Fibroblast of skin of left quadriceps (primary cell): Measurements from ENCODE around the gene MINDY4.

Source experiments
- DNase-seq, 2 experiments: peaks; one replicate each; pipeline ENCODE4 v3.0.0-alpha.2; 2013; ENCODE audit warnings: low read depth in 2 of 2

MINDY4 gene

DNA sequence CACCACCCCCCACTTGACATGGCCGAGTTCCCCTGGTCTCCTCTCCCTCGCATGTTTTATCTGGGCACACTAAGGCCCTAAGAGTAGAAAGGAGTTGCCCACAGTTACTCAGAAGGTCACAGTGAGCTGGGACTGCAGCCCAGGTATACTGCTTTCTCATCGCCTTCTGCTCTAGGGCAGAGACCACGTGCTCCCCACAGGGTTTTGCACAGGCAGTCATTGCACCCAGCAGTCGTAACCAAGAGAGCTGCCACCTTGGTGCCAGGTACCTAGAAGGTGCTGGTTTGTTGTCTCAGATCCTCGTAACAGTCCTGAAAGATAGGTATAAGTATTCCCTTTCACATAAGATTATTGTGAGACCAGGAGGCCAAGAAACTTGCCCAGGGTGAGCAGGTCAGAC is 1.8 kb downstream of the MINDY4 start:
- DNase-seq = no peak

- DNase-seq = no peak
Observed at GRCh38 chr7:30775992-30776391, 4.8 kb downstream of the MINDY4 start.

DNA sequence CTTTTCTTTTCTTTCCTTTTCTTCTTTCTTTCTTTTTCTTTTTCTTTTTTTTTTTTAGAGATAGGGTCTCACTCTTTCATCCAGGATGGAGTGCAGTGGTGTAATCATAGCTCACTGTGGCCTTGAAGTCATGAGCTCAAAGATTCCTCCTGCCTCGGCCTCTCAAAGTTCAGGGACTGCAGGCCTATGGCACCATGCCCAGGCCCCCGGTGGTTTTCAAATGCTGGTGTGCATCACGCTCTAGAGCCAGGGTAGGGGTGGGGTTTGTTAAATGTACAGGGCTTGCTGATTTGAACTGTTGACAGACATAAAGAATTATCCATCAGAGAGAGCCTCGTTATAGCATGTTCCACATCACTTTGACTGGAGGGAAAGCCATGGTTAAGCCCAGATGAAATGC is 5.8 kb downstream of the MINDY4 start:
- no peak for DNase-seq

DNA sequence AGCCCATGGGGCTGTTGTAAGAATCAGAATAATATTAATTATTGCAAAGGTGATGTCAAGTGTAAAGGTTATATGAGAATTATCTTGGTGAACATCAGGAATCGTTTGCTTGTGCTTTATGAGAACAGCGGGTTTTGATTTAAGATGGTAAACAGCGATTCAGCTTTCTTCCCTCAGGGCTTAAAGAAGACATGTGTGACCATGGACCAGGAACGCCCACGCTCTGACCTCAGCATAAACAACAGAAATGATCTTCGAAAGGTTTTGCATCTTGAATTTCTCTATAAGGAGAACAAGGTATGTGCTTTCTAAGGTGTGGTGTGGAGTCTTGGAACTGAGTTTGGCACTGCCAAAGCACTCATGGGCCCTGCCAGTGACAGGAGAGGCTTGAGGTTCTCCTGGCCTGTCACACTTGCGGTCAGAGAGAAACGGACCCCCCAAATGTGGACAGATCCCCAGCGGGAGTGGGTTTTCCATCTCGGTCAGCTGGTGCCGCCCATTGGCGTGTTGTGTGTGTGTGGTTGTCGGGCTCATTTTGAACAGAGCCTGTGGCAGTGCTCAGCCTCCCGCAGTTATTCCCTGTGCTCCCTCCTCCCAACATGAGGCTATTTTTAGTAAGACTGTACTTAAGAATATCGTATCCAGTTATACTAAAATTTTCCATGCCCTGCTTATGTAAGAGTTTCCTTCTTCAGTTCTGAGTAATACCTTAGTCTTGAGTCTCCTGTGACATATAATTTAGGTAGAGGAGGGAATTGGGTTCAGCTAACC is 7.2 kb downstream of the MINDY4 start:
- DNase-seq = no peak

DNA sequence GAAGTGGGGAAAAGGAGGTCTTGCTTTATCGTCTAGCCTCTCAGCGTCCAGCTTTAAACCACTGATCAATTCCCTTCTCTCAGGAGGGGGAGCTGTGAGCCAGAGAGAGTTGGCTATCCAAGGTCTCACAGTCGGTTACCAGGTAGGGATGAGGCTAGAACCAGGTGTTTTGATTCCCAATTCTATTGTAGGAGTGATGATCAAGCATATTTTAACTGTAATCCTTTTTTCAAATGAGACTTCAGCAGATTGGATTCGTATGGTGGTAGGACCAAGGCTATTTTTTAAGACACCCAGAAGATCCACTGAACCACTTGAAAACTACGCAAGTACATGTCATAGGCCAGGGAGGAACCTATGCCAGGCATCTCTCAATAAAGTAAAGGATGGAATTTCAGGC is 8.4 kb downstream of the MINDY4 start:
- no peak for DNase-seq

DNA sequence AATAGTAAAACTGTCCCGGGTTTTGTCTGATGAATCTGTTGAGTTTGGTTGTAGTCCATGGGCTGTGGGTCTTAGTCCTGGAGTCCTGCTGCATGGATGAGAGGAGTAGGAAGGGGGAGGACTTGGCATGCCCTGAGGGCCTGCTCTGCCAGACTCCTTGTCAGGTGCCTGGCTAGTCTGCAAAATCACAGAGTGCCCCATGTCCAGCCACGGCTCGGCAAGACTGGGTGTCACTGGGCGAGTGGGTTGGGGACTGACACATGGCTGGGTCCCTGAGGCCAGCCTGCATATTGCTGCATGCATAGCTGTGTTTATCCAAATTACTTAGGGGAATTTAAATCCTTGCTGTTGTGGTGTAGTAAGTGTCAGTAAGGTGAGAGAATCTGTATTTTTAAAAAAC is 9.7 kb downstream of the MINDY4 start:
- DNase-seq = no peak

- no peak for DNase-seq
Observed at GRCh38 chr7:30782690-30783089, 11.5 kb downstream of the MINDY4 start.

- no peak for DNase-seq
Observed at GRCh38 chr7:30785786-30786185, 14.6 kb downstream of the MINDY4 start.

DNA sequence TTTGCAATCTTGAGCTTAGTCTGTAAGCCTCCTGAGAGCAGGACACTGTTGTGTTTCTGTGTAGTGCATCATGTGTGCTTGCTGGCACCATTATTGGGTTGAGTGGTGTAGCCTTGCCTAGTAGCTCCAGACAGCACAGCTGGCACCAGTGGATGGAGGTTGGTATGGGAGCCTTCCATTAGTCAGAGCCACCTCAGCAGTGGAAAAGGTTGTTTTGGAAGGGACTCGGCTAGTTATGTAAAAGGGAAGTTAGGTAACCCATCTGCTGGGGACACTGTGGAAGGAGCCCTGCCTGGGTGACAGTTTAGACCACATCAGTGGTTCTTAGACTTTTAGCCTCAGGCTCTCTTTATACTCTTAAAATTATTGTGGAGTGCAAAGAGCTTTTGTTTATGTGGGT is 16.3 kb downstream of the MINDY4 start:
- no peak for DNase-seq

GRCh38 chr7:30788640-30789333 is 17.6 kb downstream of the MINDY4 start:
- DNase-seq = no peak

- peak in 1 of 2 experiments; percentile 28 for DNase-seq
Observed at GRCh38 chr7:30789334-30789711, 18.1 kb downstream of the MINDY4 start.

DNA sequence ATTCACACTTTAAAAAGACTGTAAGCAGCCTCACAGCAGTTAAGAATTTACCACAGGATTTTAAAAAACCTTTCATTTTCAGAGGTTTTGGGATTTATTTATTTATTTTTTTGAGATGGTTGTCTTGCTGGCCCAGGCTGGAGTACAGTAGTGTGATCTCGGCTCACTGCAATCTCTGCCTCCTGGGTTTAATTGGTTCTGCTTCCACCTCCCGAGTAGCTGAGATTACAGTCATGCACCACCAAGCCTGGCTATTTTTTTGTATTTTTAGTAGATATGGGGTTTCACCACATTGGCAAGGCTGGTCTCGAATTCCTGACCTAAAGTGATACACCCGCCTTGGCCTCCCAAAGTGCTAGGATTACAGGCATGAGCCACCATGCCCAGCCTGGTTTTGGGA is 19.1 kb downstream of the MINDY4 start:
- no peak for DNase-seq

DNA sequence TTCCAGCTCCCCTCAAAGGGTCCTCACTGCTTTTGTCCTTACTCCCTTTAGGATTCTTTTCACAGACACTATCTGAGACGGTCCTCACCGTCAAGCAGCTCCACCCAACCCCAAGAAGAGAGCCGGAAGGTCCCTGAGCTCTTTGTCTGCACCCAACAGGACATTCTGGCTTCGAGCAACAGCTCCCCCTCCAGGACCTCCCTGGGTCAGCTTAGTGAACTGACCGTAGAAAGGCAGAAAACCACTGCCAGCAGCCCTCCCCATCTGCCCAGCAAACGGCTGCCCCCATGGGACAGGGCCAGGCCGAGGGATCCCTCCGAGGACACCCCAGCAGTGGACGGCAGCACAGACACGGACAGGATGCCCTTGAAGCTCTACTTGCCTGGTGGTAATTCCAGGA is 19.9 kb downstream of the MINDY4 start:
- no peak for DNase-seq

GRCh38 chr7:30795161-30795948 is 24.1 kb downstream of the MINDY4 start:
- DNase-seq = no peak

GRCh38 chr7:30796105-30796869 is 25.1 kb downstream of the MINDY4 start:
- peak in 1 of 2 experiments; percentile 39 for DNase-seq

DNA sequence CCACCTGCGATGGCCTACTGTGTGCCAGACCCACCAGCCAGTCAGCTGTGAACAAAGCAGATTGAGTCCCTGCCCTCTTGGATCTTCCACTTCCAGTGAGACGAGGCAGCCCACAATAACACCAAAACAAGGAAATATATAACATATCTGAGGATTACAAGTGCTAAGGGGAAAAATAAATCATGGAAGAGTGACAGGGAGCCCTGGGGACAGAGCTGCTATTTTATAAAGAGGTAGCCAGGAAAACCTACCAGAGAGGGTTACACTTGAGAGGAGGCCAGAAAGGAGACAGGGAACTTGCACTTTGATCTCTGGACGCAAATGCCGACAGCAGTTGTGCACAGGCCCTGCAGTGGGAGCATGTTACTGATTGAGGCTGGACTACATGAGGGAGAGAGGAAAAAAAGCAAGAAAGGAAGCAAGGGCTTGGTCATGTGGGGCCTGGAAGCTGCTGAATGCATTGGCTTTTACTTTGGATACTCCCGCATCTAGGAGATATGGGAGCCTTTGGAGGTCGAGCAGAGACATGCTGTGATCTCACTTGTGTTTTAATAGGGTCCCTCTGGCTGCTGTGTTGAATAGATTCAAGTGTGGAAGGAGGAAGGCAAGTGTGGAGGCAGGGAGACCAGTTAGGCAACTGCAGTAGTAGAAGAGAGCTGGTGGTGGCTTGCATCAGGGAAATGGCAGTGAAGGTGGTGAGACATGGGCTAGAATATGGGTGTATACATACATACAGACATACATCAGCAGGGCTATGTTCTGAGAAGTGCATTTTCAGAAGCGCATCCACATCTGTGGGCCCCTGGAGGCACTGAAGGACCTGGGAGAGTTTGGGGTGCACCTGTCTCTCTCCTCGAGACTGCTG is 26.2 kb downstream of the MINDY4 start:
- DNase-seq = no peak

DNA sequence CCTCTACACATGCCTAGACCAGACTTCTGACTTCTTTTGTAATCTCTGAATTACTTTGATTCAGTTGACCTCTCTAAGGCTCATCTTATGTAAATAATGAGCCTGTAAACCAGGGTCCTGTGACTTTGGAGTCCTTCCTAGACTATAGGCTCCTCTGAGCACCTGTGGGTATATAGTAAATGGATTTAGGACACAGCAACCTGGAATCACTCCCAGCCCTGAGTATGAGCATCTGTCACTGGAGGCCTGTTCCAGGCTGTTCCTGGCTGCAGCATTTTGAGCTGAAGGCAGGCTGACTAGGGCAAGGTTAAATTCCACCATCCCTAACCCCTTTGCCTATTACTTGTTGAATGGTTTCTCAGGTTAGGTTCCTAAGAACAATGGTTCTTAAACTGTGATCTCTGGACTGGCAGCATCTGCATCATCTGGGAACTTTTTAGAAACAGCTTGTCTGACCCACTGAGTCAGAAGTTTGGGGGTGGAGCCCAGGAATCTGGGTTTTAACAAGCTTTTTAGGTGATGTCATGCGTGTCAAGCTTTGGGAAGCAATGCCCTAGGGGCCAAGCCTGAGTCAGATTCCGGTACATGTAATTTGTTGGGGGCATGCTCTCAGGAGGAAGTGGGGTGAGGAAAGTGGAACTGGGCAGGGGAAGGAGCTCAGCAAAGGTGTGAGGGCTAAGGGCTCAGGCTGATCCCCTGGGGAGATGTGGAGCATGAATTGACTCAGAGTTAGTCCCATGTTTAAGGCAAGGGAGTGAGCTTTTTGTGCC is 28.2 kb downstream of the MINDY4 start:
- peak; percentile 81 to 82 for DNase-seq

DNA sequence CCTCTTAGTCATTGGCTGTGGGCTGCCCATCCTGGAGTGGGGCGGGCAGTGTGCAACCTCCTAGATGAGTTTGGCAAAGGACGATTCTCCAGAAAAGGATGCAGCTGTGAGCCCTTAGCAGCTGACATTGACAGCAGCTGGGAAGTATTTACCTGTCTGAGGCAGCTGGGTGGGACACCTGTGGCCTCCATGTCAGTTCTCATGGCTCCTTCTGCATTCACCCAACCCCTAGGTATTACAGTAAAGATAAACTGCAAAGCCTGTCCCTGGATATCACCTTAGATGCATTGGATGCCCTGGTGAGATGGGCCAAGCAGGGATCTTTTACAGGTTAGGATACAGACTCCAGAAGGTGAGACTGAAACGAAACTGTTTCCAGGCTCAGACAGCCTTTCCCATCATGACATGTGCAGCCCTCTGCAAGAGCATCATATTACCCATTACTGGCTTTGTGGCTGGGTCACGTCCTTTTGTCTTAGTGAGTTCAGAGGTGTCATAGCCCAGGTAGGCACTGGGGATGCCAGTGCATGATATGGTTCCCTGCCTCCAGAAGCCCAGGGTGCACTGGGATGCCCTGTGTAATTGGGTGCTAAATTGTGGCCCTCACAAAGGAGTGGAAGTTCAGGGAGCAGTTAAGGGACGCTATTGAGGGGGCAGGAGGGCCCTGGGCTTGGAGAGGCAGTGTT is 28.9 kb downstream of the MINDY4 start:
- DNase-seq = no peak

- peak; percentile 67 to 69 for DNase-seq
Observed at GRCh38 chr7:30800785-30801252, 29.6 kb downstream of the MINDY4 start.
